ENCODE measurements around the gene PLA2G4D. TPM values are rescaled to one million over a fixed set of nuclear protein-coding genes. Genes with fewer than 3 reads are reported as not detected.

PLA2G4D gene
- total RNA-seq, 1 experiment from 2014 or later = not detected

GRCh38 chr15:42066764-42067415 lies 27.5 kb downstream of the PLA2G4D start:
- DNase-seq (ENCODE audit: low read depth, low spot score) = no peak
- Histone ChIP-seq H3K4me3 (ENCODE audit: low read depth in 2 of 2, low read length in 2 of 2) (no peak overlapping the region), H3K4me1 (ENCODE audit: control insufficient read depth, insufficient read depth, low read length) (no peaks in the 10 kb centered on the region), H3K36me3 (ENCODE audit: control insufficient read depth, insufficient read depth, low read length) (no peaks in the 10 kb centered on the region), H3K9me3 (ENCODE audit: control insufficient read depth, insufficient read depth, low read depth, low read length) (no peaks in the 10 kb centered on the region), H3K27ac (ENCODE audit: low read length) (no peak overlapping the region), H3K27me3 (ENCODE audit: control insufficient read depth, insufficient read depth, low read length) (no peaks in the 10 kb centered on the region)
- no peak for TF ChIP-seq TCF7L2 (IDR thresholded peaks at IDR 0.05; ENCODE audit: low read depth, low read length)
- no peak for TF ChIP-seq POLR2AphosphoS5 (IDR thresholded peaks at IDR 0.05; ENCODE audit: low read depth, low read length)
- no peak for TF ChIP-seq SIN3A (IDR thresholded peaks at IDR 0.05; ENCODE audit: borderline replicate concordance, insufficient read depth, low read depth, low read length)
- TF ChIP-seq, protein P1, sequence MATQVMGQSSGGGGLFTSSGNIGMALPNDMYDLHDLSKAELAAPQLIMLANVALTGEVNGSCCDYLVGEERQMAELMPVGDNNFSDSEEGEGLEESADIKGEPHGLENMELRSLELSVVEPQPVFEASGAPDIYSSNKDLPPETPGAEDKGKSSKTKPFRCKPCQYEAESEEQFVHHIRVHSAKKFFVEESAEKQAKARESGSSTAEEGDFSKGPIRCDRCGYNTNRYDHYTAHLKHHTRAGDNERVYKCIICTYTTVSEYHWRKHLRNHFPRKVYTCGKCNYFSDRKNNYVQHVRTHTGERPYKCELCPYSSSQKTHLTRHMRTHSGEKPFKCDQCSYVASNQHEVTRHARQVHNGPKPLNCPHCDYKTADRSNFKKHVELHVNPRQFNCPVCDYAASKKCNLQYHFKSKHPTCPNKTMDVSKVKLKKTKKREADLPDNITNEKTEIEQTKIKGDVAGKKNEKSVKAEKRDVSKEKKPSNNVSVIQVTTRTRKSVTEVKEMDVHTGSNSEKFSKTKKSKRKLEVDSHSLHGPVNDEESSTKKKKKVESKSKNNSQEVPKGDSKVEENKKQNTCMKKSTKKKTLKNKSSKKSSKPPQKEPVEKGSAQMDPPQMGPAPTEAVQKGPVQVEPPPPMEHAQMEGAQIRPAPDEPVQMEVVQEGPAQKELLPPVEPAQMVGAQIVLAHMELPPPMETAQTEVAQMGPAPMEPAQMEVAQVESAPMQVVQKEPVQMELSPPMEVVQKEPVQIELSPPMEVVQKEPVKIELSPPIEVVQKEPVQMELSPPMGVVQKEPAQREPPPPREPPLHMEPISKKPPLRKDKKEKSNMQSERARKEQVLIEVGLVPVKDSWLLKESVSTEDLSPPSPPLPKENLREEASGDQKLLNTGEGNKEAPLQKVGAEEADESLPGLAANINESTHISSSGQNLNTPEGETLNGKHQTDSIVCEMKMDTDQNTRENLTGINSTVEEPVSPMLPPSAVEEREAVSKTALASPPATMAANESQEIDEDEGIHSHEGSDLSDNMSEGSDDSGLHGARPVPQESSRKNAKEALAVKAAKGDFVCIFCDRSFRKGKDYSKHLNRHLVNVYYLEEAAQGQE (IDR thresholded peaks at IDR 0.05; ENCODE audit: insufficient read depth in 1 of 2, low read depth in 2 of 2, low read length in 1 of 2) = no peak
- in situ Hi-C loops (cut with HindIII; ENCODE audit: low pct_unique_long_range_greater_than_20kb, low sequenced_read_pairs) (no loop called here), intact Hi-C loops (cut with micrococcal nuclease; ENCODE audit: unreplicated experiment) (loop anchor here (2.0 kb wide), 1 partner anchor 68 kb away; no protein-coding TSS in a partner anchor)
- CTCF ChIA-PET = interaction anchor here (1.1 kb wide), 1 partner anchor 18 kb away, joined by 5 read pairs; no protein-coding TSS in a partner anchor
- POLR2A ChIA-PET = no interaction called here
- no TSS peak for BruUV-seq (replicated peaks)
- ATAC-seq = no peak

DNA sequence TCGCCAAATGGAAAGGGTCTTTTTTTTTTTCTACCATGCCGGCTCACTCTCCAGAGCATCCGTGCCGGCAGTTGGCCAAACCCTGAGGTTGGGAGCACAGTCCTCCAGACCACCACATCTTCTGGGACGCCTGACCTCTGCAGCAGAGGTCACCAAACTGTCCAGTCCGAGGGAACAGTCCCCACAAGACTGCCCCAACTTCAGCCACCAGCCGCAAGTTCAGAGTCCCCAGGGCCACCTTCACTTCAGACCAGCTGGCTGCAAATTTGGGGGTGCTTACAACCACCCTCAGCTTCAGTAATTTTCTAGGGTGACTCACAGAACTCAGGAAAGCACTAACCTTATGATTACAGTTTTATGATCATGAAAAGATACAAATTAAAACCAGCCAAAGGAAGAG lies 28.9 kb downstream of the PLA2G4D start:
- CTCF ChIA-PET = interaction anchor here (0.6 kb wide), 1 partner anchor 252 kb away, joined by 5 read pairs; no protein-coding TSS in a partner anchor
- ATAC-seq = no peak
- POLR2A ChIA-PET = no interaction called here
- H3K4me3 ChIP-seq (ENCODE audit: low read depth in 2 of 2, low read length in 2 of 2) = no peak overlapping the region
- TF ChIP-seq POLR2AphosphoS5 (IDR thresholded peaks at IDR 0.05; ENCODE audit: low read depth, low read length) (no peak), CTCF (IDR thresholded peaks at IDR 0.05) (no peak), TCF7L2 (IDR thresholded peaks at IDR 0.05; ENCODE audit: low read depth, low read length) (no peak), SIN3A (IDR thresholded peaks at IDR 0.05; ENCODE audit: borderline replicate concordance, insufficient read depth, low read depth, low read length) (no peak)
- TF ChIP-seq, protein P1 (IDR thresholded peaks at IDR 0.05; ENCODE audit: insufficient read depth in 1 of 2, low read depth in 2 of 2, low read length in 1 of 2) = no peak
- no peaks in the 10 kb centered on the region for H3K4me1 ChIP-seq (ENCODE audit: control insufficient read depth, insufficient read depth, low read length)
- no peaks in the 10 kb centered on the region for H3K27me3 ChIP-seq (ENCODE audit: control insufficient read depth, insufficient read depth, low read length)
- H3K9me3 ChIP-seq (ENCODE audit: control insufficient read depth, insufficient read depth, low read depth, low read length) = no peaks in the 10 kb centered on the region
- in situ Hi-C loops (cut with HindIII; ENCODE audit: low pct_unique_long_range_greater_than_20kb, low sequenced_read_pairs) = no loop called here
- intact Hi-C loops (cut with micrococcal nuclease; ENCODE audit: unreplicated experiment) = no loop called here
- no peak for DNase-seq (ENCODE audit: low read depth, low spot score)
- no peak overlapping the region for H3K27ac ChIP-seq (ENCODE audit: low read length)
- no peaks in the 10 kb centered on the region for H3K36me3 ChIP-seq (ENCODE audit: control insufficient read depth, insufficient read depth, low read length)
- no TSS peak for BruUV-seq (replicated peaks)
